ENCODE measurements around the gene TMEM135.

GRCh38 chr11:87304412-87304811 lies 266.7 kb downstream of the TMEM135 start:
- no peak for TF ChIP-seq POLR2A (IDR thresholded peaks at IDR 0.05)
- TF ChIP-seq CTCF (IDR thresholded peaks at IDR 0.05): no peak

Measured in thyroid gland (tissue), 4 donors.